ENCODE data around the gene NEK6. TPM values are rescaled to one million over a fixed set of nuclear protein-coding genes. Genes with fewer than 3 reads are reported as not detected.

The NEK6 gene
- total and polyA plus RNA-seq, 10 of the 15 experiments (the other 5 are each of a cell fraction or from before 2014, with no cell fraction given): 31.3 to 161 (median 89.2) TPM

- TF ChIP-seq ZNF592 (IDR thresholded peaks at IDR 0.05) (no peak), LARP7 (IDR thresholded peaks at IDR 0.05) (no peak), CBX3 (IDR thresholded peaks at IDR 0.05; ENCODE audit: borderline replicate concordance, low read depth) (no peak), CREB1 (IDR thresholded peaks at IDR 0.05; ENCODE audit: low read depth) (no peak)
These were observed 105.8 kb downstream of the NEK6 start (continued) for GRCh38 chr9:124363326-124364096.

GRCh38 chr9:124364141-124364540 is 106.4 kb downstream of the NEK6 start:
- no peak for DNase-seq (ENCODE audit: low read depth, low spot score)
- RAD21 ChIA-PET (ENCODE audit: unreplicated experiment): no interaction called here
- Histone ChIP-seq H4K20me1 (ENCODE audit: control insufficient read depth, insufficient read depth) (no peaks in the 10 kb centered on the region; the same call in 1 of the 2 replicates), H3K4me1 (ENCODE audit: control insufficient read depth, insufficient read depth, low read length) (no peaks in the 10 kb centered on the region; the same call in 1 of the 2 replicates), H3K9me3 (replicated peaks; ENCODE audit: control insufficient read depth, insufficient read depth, low read length) (no peaks in the 10 kb centered on the region), H3K27me3 (replicated peaks in 1 of 2; ENCODE audit: control insufficient read depth in 2 of 2, insufficient read depth in 2 of 2, low read length in 1 of 2) (no peaks in the 10 kb centered on the region), H3K4me3 (no peak overlapping the region), H3K9ac (ENCODE audit: control insufficient read depth, insufficient read depth, low read length) (no peak overlapping the region), H3K4me2 (ENCODE audit: control insufficient read depth, insufficient read depth) (no peak overlapping the region), H3K79me2 (ENCODE audit: control insufficient read depth, insufficient read depth, low read length) (peaks cover under 1% of the 10 kb centered on the region), H3K27ac (ENCODE audit: control insufficient read depth, insufficient read depth) (no peak overlapping the region), H3K36me3 (ENCODE audit: control insufficient read depth in 2 of 2, insufficient read depth in 2 of 2, low read length in 1 of 2) (peaks cover 0 to 2% of the 10 kb centered on the region in 2 experiments; a peak in 1 of 4 replicates), H2AFZ (ENCODE audit: control insufficient read depth, low read depth, low read length) (no peak overlapping the region)
- 78% methylated on average over 4 of the region's 4 CpGs for WGBS (ENCODE audit: insufficient coverage, insufficient replicate concordance, low lambda C conversion rate, missing lambda C conversion rate)
- intact Hi-C loops (cut with micrococcal nuclease; ENCODE audit: unreplicated experiment): no loop called here
- POLR2A ChIA-PET: no interaction called here
- SMC1A ChIA-PET (ENCODE audit: uncharacterized antibody, unreplicated experiment): no interaction called here
- CTCF ChIA-PET: no interaction called here
- in situ Hi-C loops (cut with MboI): no loop called here
- FAIRE-seq: no peak
- no TSS peak for BruUV-seq (replicated peaks)
- ATAC-seq: no peak
- TF ChIP-seq FOXM1 (IDR thresholded peaks at IDR 0.05; ENCODE audit: low read depth, low read length) (no peak), CBX5 (IDR thresholded peaks at IDR 0.05; ENCODE audit: low read depth) (no peak), FOXK2 (IDR thresholded peaks at IDR 0.05) (no peak), MTA3 (IDR thresholded peaks at IDR 0.05; ENCODE audit: borderline replicate concordance, low read length) (no peak), KDM1A (IDR thresholded peaks at IDR 0.05; ENCODE audit: borderline replicate concordance) (no peak), ATF3 (IDR thresholded peaks at IDR 0.05; ENCODE audit: borderline replicate concordance, extremely low read depth, low read depth, low read length) (no peak), NR2C2 (IDR thresholded peaks at IDR 0.05; ENCODE audit: borderline replicate concordance, control insufficient read depth, insufficient read length, low read depth) (no peak), ZZZ3 (IDR thresholded peaks at IDR 0.05; ENCODE audit: control insufficient read depth, insufficient read length, low read depth) (no peak), ZNF274 (IDR thresholded peaks at IDR 0.05; ENCODE audit: insufficient read depth, insufficient read length) (no peak), KAT2A (conservative IDR thresholded peaks at IDR 0.05; ENCODE audit: control insufficient read depth, low read depth, low read length) (no peak), ZBTB33 (IDR thresholded peaks at IDR 0.05) (no peak), CREM (IDR thresholded peaks at IDR 0.05; ENCODE audit: low read depth) (no peak), POLR2AphosphoS5 (IDR thresholded peaks at IDR 0.05; ENCODE audit: low read length) (no peak), SUPT20H (IDR thresholded peaks at IDR 0.05; ENCODE audit: borderline replicate concordance, control insufficient read depth, low read depth, low read length) (no peak)

Data from GM12878 (cell line).